Vagina (tissue), 2 donors: ENCODE measurements around the gene SPTSSA.

Experiments
- POLR2A ChIP-seq, 2 donors: fragments of 450-650 bp; IDR thresholded peaks; one replicate each; pipeline ENCODE4 v1.6.1; 2017; ENCODE audit warnings: antibody characterized with exemption in 2 of 2, mild to moderate bottlenecking in 2 of 2, moderate library complexity in 2 of 2
- POLR2AphosphoS5 ChIP-seq, 2 donors: sonication (generic); formaldehyde crosslinking; IDR thresholded peaks; one replicate each; pipeline ENCODE4 v1.9.0; 2017; ENCODE audit warnings: antibody characterized with exemption in 2 of 2, mild to moderate bottlenecking in 2 of 2, low read depth in 1 of 2; ENCODE audit not compliant: insufficient read depth in 1 of 2
- TF ChIP-seq, protein P1 (sequence below), 3 experiments: fragments of 450-650 bp in 2 of 3; fragments of 200-600 bp in 1 of 3; sonication (generic) in 1 of 3; IDR thresholded peaks; one replicate each; pipeline ENCODE4 v1.5.1; 2017 to 2019; ENCODE audit warnings: antibody characterized with exemption in 3 of 3, mild to moderate bottlenecking in 2 of 3, moderate library complexity in 2 of 3

DNA sequence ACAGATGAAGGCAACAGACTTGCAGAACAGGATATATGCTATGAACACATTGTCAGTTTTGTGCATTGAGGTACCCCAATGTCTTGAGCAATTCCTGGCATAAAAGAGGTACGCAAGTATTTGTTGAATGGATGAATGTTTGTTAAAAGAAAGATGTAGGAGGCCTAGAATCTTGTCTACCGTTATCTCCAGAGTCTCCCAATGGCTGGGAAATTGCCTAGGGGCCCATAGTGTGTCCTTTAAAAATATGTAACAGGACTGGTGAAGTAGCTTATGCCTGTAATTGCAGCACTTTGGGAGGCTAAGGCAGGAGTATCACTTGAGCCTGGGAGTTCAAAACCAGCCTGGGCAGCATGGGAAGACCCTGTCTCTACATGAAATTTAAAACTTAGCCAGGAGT is 20.4 kb upstream of the SPTSSA start:
- TF ChIP-seq, protein P1, sequence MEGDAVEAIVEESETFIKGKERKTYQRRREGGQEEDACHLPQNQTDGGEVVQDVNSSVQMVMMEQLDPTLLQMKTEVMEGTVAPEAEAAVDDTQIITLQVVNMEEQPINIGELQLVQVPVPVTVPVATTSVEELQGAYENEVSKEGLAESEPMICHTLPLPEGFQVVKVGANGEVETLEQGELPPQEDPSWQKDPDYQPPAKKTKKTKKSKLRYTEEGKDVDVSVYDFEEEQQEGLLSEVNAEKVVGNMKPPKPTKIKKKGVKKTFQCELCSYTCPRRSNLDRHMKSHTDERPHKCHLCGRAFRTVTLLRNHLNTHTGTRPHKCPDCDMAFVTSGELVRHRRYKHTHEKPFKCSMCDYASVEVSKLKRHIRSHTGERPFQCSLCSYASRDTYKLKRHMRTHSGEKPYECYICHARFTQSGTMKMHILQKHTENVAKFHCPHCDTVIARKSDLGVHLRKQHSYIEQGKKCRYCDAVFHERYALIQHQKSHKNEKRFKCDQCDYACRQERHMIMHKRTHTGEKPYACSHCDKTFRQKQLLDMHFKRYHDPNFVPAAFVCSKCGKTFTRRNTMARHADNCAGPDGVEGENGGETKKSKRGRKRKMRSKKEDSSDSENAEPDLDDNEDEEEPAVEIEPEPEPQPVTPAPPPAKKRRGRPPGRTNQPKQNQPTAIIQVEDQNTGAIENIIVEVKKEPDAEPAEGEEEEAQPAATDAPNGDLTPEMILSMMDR (IDR thresholded peaks at IDR 0.05): no peak
- TF ChIP-seq POLR2A (IDR thresholded peaks at IDR 0.05) (no peak), POLR2AphosphoS5 (IDR thresholded peaks at IDR 0.05; ENCODE audit: insufficient read depth in 1 of 2, low read depth in 1 of 2) (no peak)
